Upper lobe of left lung (tissue), 4 donors: ENCODE measurements around the gene SCCPDH.

Source experiments
- EP300 ChIP-seq, 4 donors: sonication (generic); formaldehyde crosslinking; IDR thresholded peaks; one replicate each; pipeline ENCODE4 v1.5.1; 2017; ENCODE audit warnings: antibody characterized with exemption in 4 of 4, control low read depth in 2 of 4
- POLR2A ChIP-seq, 4 donors: fragments of 450-650 bp; IDR thresholded peaks; one replicate each; pipeline ENCODE4 v1.5.1; 2016 to 2017; ENCODE audit warnings: antibody characterized with exemption in 4 of 4, mild to moderate bottlenecking in 2 of 4
- POLR2AphosphoS5 ChIP-seq, 2 donors: sonication (generic); formaldehyde crosslinking; IDR thresholded peaks; one replicate each; pipeline ENCODE4 v1.5.1; 2017; ENCODE audit warnings: antibody characterized with exemption in 2 of 2
- TF ChIP-seq, protein P1 (sequence below), 6 experiments: fragments of 450-650 bp in 4 of 6; fragments of 200-600 bp in 2 of 6; sonication (generic) in 2 of 6; IDR thresholded peaks; one replicate each; pipeline ENCODE4 v1.5.1; 2016 to 2019; ENCODE audit warnings: antibody characterized with exemption in 6 of 6

DNA sequence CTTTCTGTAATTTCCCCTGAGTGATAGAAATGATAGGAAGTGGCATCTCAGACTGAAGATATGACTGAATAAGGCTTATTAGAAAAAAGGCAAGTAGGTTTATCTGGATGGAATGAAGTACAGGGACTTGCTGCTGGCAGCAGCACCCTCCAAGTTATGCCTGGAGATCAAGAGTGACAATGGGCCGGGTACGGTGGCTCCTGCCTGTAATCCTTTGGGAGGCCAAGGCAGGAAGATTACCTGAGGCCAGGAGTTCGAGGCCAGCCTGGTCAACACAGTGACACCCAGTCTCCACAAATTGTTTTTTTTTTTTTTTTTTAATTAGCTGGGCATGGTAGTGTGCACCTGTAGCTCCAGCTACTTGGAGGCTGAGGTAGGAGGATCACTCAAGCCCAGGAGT, 87.8 kb downstream of the SCCPDH start:
- TF ChIP-seq, protein P1, sequence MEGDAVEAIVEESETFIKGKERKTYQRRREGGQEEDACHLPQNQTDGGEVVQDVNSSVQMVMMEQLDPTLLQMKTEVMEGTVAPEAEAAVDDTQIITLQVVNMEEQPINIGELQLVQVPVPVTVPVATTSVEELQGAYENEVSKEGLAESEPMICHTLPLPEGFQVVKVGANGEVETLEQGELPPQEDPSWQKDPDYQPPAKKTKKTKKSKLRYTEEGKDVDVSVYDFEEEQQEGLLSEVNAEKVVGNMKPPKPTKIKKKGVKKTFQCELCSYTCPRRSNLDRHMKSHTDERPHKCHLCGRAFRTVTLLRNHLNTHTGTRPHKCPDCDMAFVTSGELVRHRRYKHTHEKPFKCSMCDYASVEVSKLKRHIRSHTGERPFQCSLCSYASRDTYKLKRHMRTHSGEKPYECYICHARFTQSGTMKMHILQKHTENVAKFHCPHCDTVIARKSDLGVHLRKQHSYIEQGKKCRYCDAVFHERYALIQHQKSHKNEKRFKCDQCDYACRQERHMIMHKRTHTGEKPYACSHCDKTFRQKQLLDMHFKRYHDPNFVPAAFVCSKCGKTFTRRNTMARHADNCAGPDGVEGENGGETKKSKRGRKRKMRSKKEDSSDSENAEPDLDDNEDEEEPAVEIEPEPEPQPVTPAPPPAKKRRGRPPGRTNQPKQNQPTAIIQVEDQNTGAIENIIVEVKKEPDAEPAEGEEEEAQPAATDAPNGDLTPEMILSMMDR (IDR thresholded peaks at IDR 0.05), result no peak
- TF ChIP-seq POLR2A (IDR thresholded peaks at IDR 0.05), result no peak
- TF ChIP-seq EP300 (IDR thresholded peaks at IDR 0.05), result no peak
- no peak for TF ChIP-seq POLR2AphosphoS5 (IDR thresholded peaks at IDR 0.05)
